ENCODE measurements around the gene KRT14.
"Not testable (repeated sequence)": the region's sequence is repeated elsewhere in the genome, so short reads cannot be mapped to it uniquely, and the experiment has no call there.

KRT14 gene

GRCh38 chr17:41613277-41614082 lies 26.8 kb upstream of the KRT14 start:
- TF ChIP-seq TAF1 (IDR thresholded peaks at IDR 0.05; ENCODE audit: borderline replicate concordance, insufficient read depth, low read length) (no peak), POLR2AphosphoS5 (IDR thresholded peaks at IDR 0.05; ENCODE audit: low read depth, low read length) (no peak)

- not testable (repeated sequence) for TF ChIP-seq TAF1 (IDR thresholded peaks at IDR 0.05; ENCODE audit: borderline replicate concordance, insufficient read depth, low read length); SIN3A (IDR thresholded peaks at IDR 0.05; ENCODE audit: borderline replicate concordance, insufficient read depth, low read length); POLR2AphosphoS5 (IDR thresholded peaks at IDR 0.05; ENCODE audit: low read depth, low read length)
Measured at GRCh38 chr17:41612376-41613160, 25.9 kb upstream of the KRT14 start, which contains the start of gene KRT16. Gene KRT16 (minus strand): TSS chr17:41612767. CDS start chr17:41612688, 79 bp downstream.

- TF ChIP-seq POLR2AphosphoS5 (IDR thresholded peaks at IDR 0.05; ENCODE audit: low read depth, low read length) = no peak
- no peak for TF ChIP-seq FOXP2 (optimal IDR thresholded peaks at IDR 0.05; ENCODE audit: borderline replicate concordance, extremely low read depth, extremely low read length, insufficient read depth)
- no peak for TF ChIP-seq TAF1 (IDR thresholded peaks at IDR 0.05; ENCODE audit: borderline replicate concordance, insufficient read depth, low read length)
- TF ChIP-seq REST (IDR thresholded peaks at IDR 0.05; ENCODE audit: insufficient read depth in 1 of 2, low read depth in 2 of 2, low read length in 2 of 2) = no peak
- TF ChIP-seq SIN3A (IDR thresholded peaks at IDR 0.05; ENCODE audit: borderline replicate concordance, insufficient read depth, low read length) = no peak
Measured at GRCh38 chr17:41610965-41611640, 24.4 kb upstream of the KRT14 start.

- no peak for TF ChIP-seq TAF1 (IDR thresholded peaks at IDR 0.05; ENCODE audit: borderline replicate concordance, insufficient read depth, low read length)
- no peak for TF ChIP-seq REST (IDR thresholded peaks at IDR 0.05; ENCODE audit: insufficient read depth in 1 of 2, low read depth in 2 of 2, low read length in 2 of 2)
- TF ChIP-seq FOXP2 (optimal IDR thresholded peaks at IDR 0.05; ENCODE audit: borderline replicate concordance, extremely low read depth, extremely low read length, insufficient read depth) = no peak
- no peak for TF ChIP-seq POLR2AphosphoS5 (IDR thresholded peaks at IDR 0.05; ENCODE audit: low read depth, low read length)
- TF ChIP-seq SIN3A (IDR thresholded peaks at IDR 0.05; ENCODE audit: borderline replicate concordance, insufficient read depth, low read length) = no peak
Measured at GRCh38 chr17:41602524-41602923, 15.8 kb upstream of the KRT14 start.

GRCh38 chr17:41600318-41600717 lies 13.6 kb upstream of the KRT14 start:
- TF ChIP-seq SIN3A (IDR thresholded peaks at IDR 0.05; ENCODE audit: borderline replicate concordance, insufficient read depth, low read length) = no peak
- no peak for TF ChIP-seq POLR2AphosphoS5 (IDR thresholded peaks at IDR 0.05; ENCODE audit: low read depth, low read length)
- no peak for TF ChIP-seq FOXP2 (optimal IDR thresholded peaks at IDR 0.05; ENCODE audit: borderline replicate concordance, extremely low read depth, extremely low read length, insufficient read depth)
- no peak for TF ChIP-seq REST (IDR thresholded peaks at IDR 0.05; ENCODE audit: insufficient read depth in 1 of 2, low read depth in 2 of 2, low read length in 2 of 2)
- TF ChIP-seq TAF1 (IDR thresholded peaks at IDR 0.05; ENCODE audit: borderline replicate concordance, insufficient read depth, low read length) = no peak

Data from PFSK-1 (cell line).